ENCODE results near the gene BEGAIN. TPM values are rescaled to one million over a fixed set of nuclear protein-coding genes. Genes with fewer than 3 reads are reported as not detected.

Gene BEGAIN
- total RNA-seq, 1 experiment from 2014 or later, result not detected

DNA sequence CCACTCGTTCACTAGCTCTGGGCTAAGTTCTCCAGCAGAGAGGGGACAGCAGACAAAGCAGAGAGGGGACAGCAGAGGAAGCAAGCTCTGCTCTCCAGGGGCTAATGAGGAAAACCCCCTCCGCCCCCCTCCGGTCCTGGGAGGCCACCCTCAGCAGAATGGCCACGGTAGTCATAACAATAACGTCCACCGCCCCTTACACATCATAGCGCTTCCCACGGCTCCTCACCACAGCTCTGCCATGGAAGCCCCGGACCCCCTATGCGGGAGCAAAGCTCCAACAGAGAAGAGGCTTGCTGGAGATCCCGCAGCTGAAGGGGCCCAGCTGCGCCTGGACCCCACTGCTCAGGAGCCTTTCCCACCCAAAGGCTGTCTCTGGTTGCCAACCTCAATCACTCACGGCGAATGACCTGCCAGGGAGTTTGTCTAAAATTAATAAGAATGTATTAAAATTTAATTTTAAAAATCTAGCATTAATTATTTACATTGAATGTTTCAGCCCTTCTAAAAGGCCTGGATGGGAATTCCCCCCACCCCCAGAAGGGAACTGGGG, 17.4 kb downstream of the BEGAIN start:
- no peaks in the 10 kb centered on the region for H3F3A ChIP-seq (ENCODE audit: insufficient read depth, low read depth)
- H3K27me3 ChIP-seq (ENCODE audit: insufficient read depth, low read depth), result peaks cover 4% of the 10 kb centered on the region; the same call in 1 of the 2 replicates
- H3K9me2 ChIP-seq (ENCODE audit: insufficient read depth), result no peaks in the 10 kb centered on the region
- H3K4me2 ChIP-seq, result no peak overlapping the region
- no peak for DNase-seq
- no peak overlapping the region for H2AFZ ChIP-seq
- no TSS peak for BruUV-seq (replicated peaks)
- no peak overlapping the region for H3K27ac ChIP-seq
- intact Hi-C loops (cut with micrococcal nuclease; ENCODE audit: unreplicated experiment), result no loop called here
- ChIA-PET CTCF (interaction anchor here (0.6 kb wide), 1 partner anchor 1867 kb away, joined by 4 read pairs; no protein-coding TSS in a partner anchor), POLR2A (ENCODE audit: unreplicated experiment) (no interaction called here)
- H3K9me3 ChIP-seq (ENCODE audit: insufficient read depth, low read depth), result no peaks in the 10 kb centered on the region
- H3K36me3 ChIP-seq (ENCODE audit: low read depth), result no peaks in the 10 kb centered on the region
- no peaks in the 10 kb centered on the region for H4K20me1 ChIP-seq (ENCODE audit: insufficient read depth)
- H3K4me3 ChIP-seq, result no peak overlapping the region
- TF ChIP-seq, protein P1, sequence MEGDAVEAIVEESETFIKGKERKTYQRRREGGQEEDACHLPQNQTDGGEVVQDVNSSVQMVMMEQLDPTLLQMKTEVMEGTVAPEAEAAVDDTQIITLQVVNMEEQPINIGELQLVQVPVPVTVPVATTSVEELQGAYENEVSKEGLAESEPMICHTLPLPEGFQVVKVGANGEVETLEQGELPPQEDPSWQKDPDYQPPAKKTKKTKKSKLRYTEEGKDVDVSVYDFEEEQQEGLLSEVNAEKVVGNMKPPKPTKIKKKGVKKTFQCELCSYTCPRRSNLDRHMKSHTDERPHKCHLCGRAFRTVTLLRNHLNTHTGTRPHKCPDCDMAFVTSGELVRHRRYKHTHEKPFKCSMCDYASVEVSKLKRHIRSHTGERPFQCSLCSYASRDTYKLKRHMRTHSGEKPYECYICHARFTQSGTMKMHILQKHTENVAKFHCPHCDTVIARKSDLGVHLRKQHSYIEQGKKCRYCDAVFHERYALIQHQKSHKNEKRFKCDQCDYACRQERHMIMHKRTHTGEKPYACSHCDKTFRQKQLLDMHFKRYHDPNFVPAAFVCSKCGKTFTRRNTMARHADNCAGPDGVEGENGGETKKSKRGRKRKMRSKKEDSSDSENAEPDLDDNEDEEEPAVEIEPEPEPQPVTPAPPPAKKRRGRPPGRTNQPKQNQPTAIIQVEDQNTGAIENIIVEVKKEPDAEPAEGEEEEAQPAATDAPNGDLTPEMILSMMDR (conservative IDR thresholded peaks at IDR 0.05), result no peak
- TF ChIP-seq EZH2 (IDR thresholded peaks at IDR 0.05; ENCODE audit: low read depth), result no peak
- no peaks in the 10 kb centered on the region for H3K79me2 ChIP-seq (ENCODE audit: low read depth)
- H3K4me1 ChIP-seq (replicated peaks; ENCODE audit: insufficient read depth), result no peaks in the 10 kb centered on the region

DNA sequence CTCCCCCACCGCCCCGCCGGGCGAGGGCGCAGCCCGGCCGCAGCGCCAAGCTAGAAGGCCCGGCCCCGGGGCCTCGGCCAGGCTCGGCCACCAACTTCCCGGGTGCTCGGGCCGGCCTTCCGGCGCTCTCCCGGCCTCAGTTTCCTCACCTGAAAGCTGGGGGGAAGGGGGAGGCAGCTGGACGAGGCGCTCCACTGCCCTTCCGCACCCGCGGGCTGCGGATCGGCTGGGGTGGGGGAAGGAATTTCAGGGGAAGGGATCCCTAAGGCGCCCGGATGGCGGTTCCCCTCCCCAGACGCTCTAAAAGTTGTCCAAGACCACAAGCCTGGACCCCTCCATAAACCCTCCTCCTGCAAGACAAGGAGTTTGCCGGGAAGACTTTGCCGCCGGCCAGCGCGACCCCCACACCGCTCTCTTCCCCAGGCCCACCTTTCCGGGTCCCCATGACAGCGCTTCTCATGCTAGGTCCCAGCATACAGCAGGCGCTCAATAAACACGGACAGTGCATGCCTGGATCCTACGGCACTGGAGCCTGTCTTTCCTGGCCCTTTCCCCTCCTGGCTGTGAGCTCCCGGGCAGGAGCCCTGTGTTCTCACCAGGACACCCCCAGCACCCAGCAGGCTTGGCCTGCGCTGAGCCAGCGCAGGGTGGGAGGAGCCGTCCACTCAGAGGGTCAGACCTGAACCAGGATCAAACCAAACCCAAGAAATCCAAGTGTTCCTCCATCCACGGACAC, 18.1 kb downstream of the BEGAIN start:
- no peaks in the 10 kb centered on the region for H3K9me3 ChIP-seq (ENCODE audit: insufficient read depth, low read depth)
- H4K20me1 ChIP-seq (ENCODE audit: insufficient read depth), result no peaks in the 10 kb centered on the region
- TF ChIP-seq EZH2 (IDR thresholded peaks at IDR 0.05; ENCODE audit: low read depth), result no peak
- TF ChIP-seq, protein P1 (conservative IDR thresholded peaks at IDR 0.05), result no peak
- no peaks in the 10 kb centered on the region for H3K9me2 ChIP-seq (ENCODE audit: insufficient read depth)
- peaks cover 8% of the 10 kb centered on the region; the same call in 1 of the 2 replicates for H3K27me3 ChIP-seq (ENCODE audit: insufficient read depth, low read depth)
- H3K27ac ChIP-seq, result no peak overlapping the region
- H3F3A ChIP-seq (ENCODE audit: insufficient read depth, low read depth), result no peaks in the 10 kb centered on the region
- ChIA-PET CTCF (interaction anchor here (0.6 kb wide), 1 partner anchor 1866 kb away, joined by 4 read pairs; no protein-coding TSS in a partner anchor), POLR2A (ENCODE audit: unreplicated experiment) (no interaction called here)
- no peak overlapping the region for H2AFZ ChIP-seq
- intact Hi-C loops (cut with micrococcal nuclease; ENCODE audit: unreplicated experiment), result no loop called here
- H3K4me3 ChIP-seq, result no peak overlapping the region
- no peak for DNase-seq
- BruUV-seq (replicated peaks), result no TSS peak
- no peak overlapping the region for H3K4me2 ChIP-seq
- no peaks in the 10 kb centered on the region for H3K36me3 ChIP-seq (ENCODE audit: low read depth)
- no peaks in the 10 kb centered on the region for H3K79me2 ChIP-seq (ENCODE audit: low read depth)
- no peaks in the 10 kb centered on the region for H3K4me1 ChIP-seq (replicated peaks; ENCODE audit: insufficient read depth)

DNA sequence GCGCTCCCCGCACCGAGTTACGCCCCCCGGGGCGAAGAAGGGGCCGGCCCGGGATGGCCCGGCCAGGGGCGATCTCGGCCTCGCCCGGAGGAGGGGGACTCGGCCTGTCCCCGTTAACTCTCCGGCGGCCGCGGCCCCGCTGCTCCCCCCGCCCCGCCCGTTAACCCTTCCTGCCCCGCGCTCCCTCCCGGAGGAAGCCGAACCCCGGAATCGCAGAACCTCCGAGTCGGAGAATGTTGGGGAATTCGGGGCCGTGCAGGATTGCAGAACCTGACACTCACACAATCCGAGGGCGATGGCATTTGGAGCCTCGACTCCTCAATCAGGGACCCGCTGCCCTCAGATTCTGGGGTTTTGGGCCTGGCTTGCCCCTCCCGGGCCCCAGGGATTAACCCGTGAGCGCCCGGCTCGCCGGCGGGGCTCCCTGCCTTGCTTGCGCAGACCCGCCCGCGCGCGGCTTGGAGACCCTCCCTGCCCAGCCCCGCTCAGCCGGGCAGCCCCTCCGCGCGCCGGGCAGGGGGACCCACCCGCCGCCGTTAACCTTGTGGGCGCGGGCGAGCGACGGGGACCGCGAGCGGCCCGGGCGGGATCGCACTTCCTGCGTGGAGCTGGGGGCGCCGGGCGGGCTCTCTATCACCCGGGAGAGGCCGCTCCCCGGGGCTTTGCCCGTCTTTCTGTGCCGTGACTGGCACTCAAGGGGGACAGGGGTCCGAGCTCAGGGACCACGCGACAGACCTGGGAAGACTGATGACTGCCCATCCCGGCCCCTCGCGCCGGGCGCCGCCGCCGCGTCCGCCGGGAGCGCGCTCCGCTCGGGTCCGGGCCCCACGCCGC, 18.8 kb downstream of the BEGAIN start:
- no peaks in the 10 kb centered on the region for H3K79me2 ChIP-seq (ENCODE audit: low read depth)
- H3K4me3 ChIP-seq, result no peak overlapping the region
- no peaks in the 10 kb centered on the region for H3K36me3 ChIP-seq (ENCODE audit: low read depth)
- no peak overlapping the region for H3K27ac ChIP-seq
- H3K27me3 ChIP-seq (ENCODE audit: insufficient read depth, low read depth), result peaks cover 16% of the 10 kb centered on the region; the same call in 1 of the 2 replicates
- ChIA-PET POLR2A (ENCODE audit: unreplicated experiment) (no interaction called here), CTCF (no interaction called here)
- H4K20me1 ChIP-seq (ENCODE audit: insufficient read depth), result no peaks in the 10 kb centered on the region
- no peaks in the 10 kb centered on the region for H3K9me3 ChIP-seq (ENCODE audit: insufficient read depth, low read depth)
- intact Hi-C loops (cut with micrococcal nuclease; ENCODE audit: unreplicated experiment), result no loop called here
- H3K4me2 ChIP-seq, result no peak overlapping the region
- TF ChIP-seq EZH2 (IDR thresholded peaks at IDR 0.05; ENCODE audit: low read depth), result no peak
- TF ChIP-seq, protein P1 (conservative IDR thresholded peaks at IDR 0.05), result no peak
- H3K9me2 ChIP-seq (ENCODE audit: insufficient read depth), result no peaks in the 10 kb centered on the region
- no peaks in the 10 kb centered on the region for H3F3A ChIP-seq (ENCODE audit: insufficient read depth, low read depth)
- no TSS peak for BruUV-seq (replicated peaks)
- H2AFZ ChIP-seq, result no peak overlapping the region
- DNase-seq, result no peak
- no peaks in the 10 kb centered on the region for H3K4me1 ChIP-seq (replicated peaks; ENCODE audit: insufficient read depth)
